ENCODE results near the gene MEI4. TPM values are rescaled to one million over a fixed set of nuclear protein-coding genes. Genes with fewer than 3 reads are reported as not detected.

Gene MEI4
- total RNA-seq, 2 experiments from 2014 or later, result not detected

DNA sequence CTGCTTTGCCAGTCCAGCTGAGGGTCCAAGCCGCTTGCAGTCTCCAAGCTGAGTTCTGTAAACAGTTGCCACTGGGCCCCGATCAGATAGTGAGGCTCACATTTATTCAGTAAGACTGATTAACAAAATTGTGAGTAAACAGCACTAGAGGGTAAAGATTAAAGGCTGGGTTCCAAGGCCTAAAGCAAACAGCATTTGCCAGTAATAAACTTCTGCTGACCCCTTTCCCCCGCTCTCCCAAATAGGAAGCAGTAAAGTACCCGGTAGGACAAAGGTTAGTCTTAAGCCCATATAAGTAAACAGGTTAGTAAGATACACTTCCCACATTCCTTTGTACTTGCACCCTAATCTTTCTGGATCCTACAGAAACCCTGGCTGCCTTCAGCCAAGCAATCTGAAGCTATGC is 181.8 kb downstream of the MEI4 start:
- intact Hi-C loops (cut with micrococcal nuclease), result no loop called here
- H3K36me3 Mint-ChIP-seq, result no peaks in the 10 kb centered on the region
- H3K9me3 Mint-ChIP-seq, result peaks cover 4% of the 10 kb centered on the region
- H3K4me1 Mint-ChIP-seq (ENCODE audit: low read depth), result no peaks in the 10 kb centered on the region
- ChIA-PET POLR2A (no interaction called here), CTCF (no interaction called here)
- no peak for DNase-seq
- H3K4me3 Mint-ChIP-seq, result no peak overlapping the region
- no peaks in the 10 kb centered on the region for H3K27me3 Mint-ChIP-seq
- H3K27ac Mint-ChIP-seq, result no peak overlapping the region

DNA sequence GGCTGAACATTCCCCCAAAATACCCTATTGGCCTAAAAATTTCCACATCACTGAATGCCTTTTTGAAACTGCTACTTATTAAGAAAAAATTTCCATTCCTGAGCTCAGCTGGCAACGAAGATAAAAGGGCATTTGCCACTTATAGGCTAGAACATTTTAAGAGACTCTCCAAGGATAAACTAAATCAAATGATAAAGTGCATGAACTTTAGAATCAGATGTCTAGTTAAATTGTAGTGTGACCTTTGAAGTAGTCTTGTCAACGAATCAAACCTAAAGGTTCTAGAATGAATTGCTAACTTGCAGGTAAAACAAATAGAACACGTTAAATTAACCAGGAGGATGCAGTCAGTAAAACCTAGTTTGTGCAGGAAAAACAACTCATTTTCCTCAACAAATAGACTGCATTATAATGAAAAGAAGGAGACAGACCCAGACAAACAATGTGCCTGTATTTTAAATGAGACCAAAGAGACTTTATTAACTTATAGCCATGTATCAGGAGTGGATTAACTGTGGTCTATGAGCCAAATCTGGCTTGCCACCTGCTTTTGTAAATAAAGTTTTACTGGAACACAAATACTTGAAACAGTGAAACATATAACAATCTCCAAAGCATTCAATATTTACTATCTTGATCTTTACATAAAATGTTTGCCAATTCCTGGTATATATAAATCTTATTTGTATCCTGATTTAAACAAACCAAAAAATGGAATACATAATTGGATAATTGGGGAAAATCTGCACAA is 184.4 kb downstream of the MEI4 start:
- POLR2A ChIA-PET, result interaction anchor here (0.7 kb wide), 1 partner anchor 537 kb away, joined by 4 read pairs; no protein-coding TSS in a partner anchor
- no peaks in the 10 kb centered on the region for H3K4me1 Mint-ChIP-seq (ENCODE audit: low read depth)
- CTCF ChIA-PET, result no interaction called here
- no peaks in the 10 kb centered on the region for H3K9me3 Mint-ChIP-seq
- no peaks in the 10 kb centered on the region for H3K27me3 Mint-ChIP-seq
- H3K36me3 Mint-ChIP-seq, result no peaks in the 10 kb centered on the region
- no peak overlapping the region for H3K4me3 Mint-ChIP-seq
- intact Hi-C loops (cut with micrococcal nuclease), result no loop called here
- no peak for DNase-seq
- H3K27ac Mint-ChIP-seq, result no peak overlapping the region

DNA sequence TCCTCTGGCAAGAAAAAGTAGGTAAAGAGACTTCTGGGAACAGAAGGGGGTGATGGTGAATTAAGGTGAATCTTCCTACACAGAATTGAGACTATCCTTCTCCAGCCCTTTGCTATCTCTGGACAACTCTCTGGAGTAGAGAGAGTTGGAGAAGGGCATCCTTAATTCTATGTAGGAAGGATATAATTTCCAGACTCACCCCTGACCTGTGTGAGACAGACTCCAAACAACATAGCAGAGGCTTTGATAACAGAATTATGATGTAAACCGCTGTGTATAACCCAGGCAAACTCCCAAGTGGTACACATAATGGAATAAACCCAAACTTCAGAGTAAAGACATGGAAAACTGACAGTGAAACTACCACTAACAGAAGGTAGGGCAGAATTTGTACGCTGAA is 186.5 kb downstream of the MEI4 start:
- ChIA-PET CTCF (no interaction called here), POLR2A (no interaction called here)
- no peak for DNase-seq
- H3K27me3 Mint-ChIP-seq, result no peaks in the 10 kb centered on the region
- H3K4me3 Mint-ChIP-seq, result no peak overlapping the region
- intact Hi-C loops (cut with micrococcal nuclease), result no loop called here
- no peaks in the 10 kb centered on the region for H3K36me3 Mint-ChIP-seq
- H3K9me3 Mint-ChIP-seq, result no peaks in the 10 kb centered on the region
- H3K27ac Mint-ChIP-seq, result no peak overlapping the region
- H3K4me1 Mint-ChIP-seq (ENCODE audit: low read depth), result no peaks in the 10 kb centered on the region

- ChIA-PET CTCF (no interaction called here), POLR2A (no interaction called here)
- Mint-ChIP-seq H3K36me3 (no peaks in the 10 kb centered on the region), H3K27ac (no peak overlapping the region), H3K4me3 (no peak overlapping the region), H3K27me3 (no peaks in the 10 kb centered on the region), H3K4me1 (ENCODE audit: low read depth) (no peaks in the 10 kb centered on the region), H3K9me3 (peaks cover 2% of the 10 kb centered on the region)
- intact Hi-C loops (cut with micrococcal nuclease), result no loop called here
- no peak for DNase-seq
Measured at GRCh38 chr6:77844822-77845221, 192.0 kb downstream of the MEI4 start.

- no peaks in the 10 kb centered on the region for H3K4me1 Mint-ChIP-seq (ENCODE audit: low read depth)
- H3K9me3 Mint-ChIP-seq, result peaks cover 2% of the 10 kb centered on the region
- DNase-seq, result no peak
- no peak overlapping the region for H3K4me3 Mint-ChIP-seq
- no peaks in the 10 kb centered on the region for H3K27me3 Mint-ChIP-seq
- H3K36me3 Mint-ChIP-seq, result no peaks in the 10 kb centered on the region
- CTCF ChIA-PET, result no interaction called here
- H3K27ac Mint-ChIP-seq, result no peak overlapping the region
- POLR2A ChIA-PET, result no interaction called here
- intact Hi-C loops (cut with micrococcal nuclease), result no loop called here
Measured at GRCh38 chr6:77853401-77853800, 200.6 kb downstream of the MEI4 start.

DNA sequence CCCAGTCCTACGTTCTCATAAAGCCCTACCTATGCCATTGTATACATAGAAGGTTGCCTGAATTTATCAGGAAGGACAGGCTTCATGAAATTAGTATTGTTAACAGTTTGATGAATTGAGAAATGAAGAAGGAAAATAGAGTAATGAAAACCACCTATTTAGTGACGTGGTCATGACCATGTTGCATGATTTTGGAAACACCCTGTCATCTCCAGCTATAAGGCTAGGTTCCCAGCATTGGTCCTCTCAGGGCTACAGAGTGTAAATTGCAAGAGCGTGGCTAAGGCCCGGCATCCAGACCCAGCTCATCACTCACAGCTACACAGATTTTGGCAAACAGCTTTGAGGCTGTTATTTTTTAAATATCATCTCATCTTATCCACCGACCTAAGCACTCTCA is 203.6 kb downstream of the MEI4 start:
- POLR2A ChIA-PET, result no interaction called here

GRCh38 chr6:77857421-77857820 is 204.6 kb downstream of the MEI4 start:
- ChIA-PET CTCF (no interaction called here), POLR2A (no interaction called here)
- H3K36me3 Mint-ChIP-seq, result no peaks in the 10 kb centered on the region
- DNase-seq, result no peak
- no peak overlapping the region for H3K27ac Mint-ChIP-seq
- no peaks in the 10 kb centered on the region for H3K27me3 Mint-ChIP-seq
- no peak overlapping the region for H3K4me3 Mint-ChIP-seq
- intact Hi-C loops (cut with micrococcal nuclease), result no loop called here
- H3K9me3 Mint-ChIP-seq, result no peaks in the 10 kb centered on the region
- no peaks in the 10 kb centered on the region for H3K4me1 Mint-ChIP-seq (ENCODE audit: low read depth)

More for the DNA sequence above, 203.6 kb downstream of the MEI4 start:
- Mint-ChIP-seq H3K9me3 (no peaks in the 10 kb centered on the region), H3K36me3 (no peaks in the 10 kb centered on the region), H3K4me3 (no peak overlapping the region), H3K4me1 (ENCODE audit: low read depth) (no peaks in the 10 kb centered on the region), H3K27me3 (no peaks in the 10 kb centered on the region), H3K27ac (no peak overlapping the region)
- DNase-seq, result no peak
- CTCF ChIA-PET, result no interaction called here
- intact Hi-C loops (cut with micrococcal nuclease), result no loop called here

GRCh38 chr6:77876300-77876699 is 223.5 kb downstream of the MEI4 start:
- H3K36me3 Mint-ChIP-seq, result no peaks in the 10 kb centered on the region
- no peak for DNase-seq
- CTCF ChIA-PET, result no interaction called here
- intact Hi-C loops (cut with micrococcal nuclease), result no loop called here
- POLR2A ChIA-PET, result no interaction called here
- H3K27me3 Mint-ChIP-seq, result no peaks in the 10 kb centered on the region
- peaks cover 4% of the 10 kb centered on the region for H3K9me3 Mint-ChIP-seq
- H3K4me1 Mint-ChIP-seq (ENCODE audit: low read depth), result no peaks in the 10 kb centered on the region
- H3K27ac Mint-ChIP-seq, result no peak overlapping the region
- no peak overlapping the region for H3K4me3 Mint-ChIP-seq

DNA sequence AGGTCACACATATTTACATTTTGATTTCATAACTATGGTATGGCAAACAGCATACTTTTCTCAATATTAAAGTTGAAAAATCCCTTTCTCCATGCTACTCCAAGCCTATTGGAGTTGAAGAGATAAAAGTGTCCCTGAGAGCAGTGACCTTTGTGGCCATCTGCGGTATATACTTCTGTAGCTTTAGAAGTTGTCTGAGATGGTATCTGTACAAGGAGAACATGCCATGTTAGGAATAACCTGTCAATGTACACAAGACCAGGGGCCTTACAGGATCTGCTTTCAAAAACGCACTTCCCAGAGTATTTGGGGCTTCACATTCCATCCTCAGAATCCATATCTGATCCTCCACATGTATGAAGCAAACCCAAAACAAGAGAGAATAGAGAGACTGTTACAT is 226.7 kb downstream of the MEI4 start:
- intact Hi-C loops (cut with micrococcal nuclease), result no loop called here
- POLR2A ChIA-PET, result no interaction called here
- H3K9me3 Mint-ChIP-seq, result peaks cover 2% of the 10 kb centered on the region

DNA sequence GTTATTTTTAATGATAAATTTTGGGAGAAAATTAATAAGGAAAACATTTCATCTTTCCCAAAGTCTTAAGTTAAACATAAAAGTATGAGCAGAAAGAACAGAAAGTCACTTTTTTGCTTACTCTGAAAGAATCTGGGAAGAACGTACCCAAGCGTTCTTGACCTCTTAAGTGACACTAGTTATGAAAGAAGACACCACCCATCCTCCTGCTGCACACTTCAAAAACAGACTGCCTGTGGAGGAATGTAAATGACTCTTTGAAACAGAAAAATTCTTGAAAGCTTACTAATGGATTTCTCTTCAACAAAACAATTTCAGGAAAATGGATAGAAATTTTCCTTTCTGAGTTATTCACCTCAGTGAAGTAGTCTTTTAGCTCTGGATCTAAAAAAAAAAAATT is 227.7 kb downstream of the MEI4 start:
- Mint-ChIP-seq H3K36me3 (no peaks in the 10 kb centered on the region), H3K4me1 (ENCODE audit: low read depth) (no peaks in the 10 kb centered on the region), H3K4me3 (no peak overlapping the region), H3K27me3 (no peaks in the 10 kb centered on the region), H3K9me3 (peaks cover 4% of the 10 kb centered on the region), H3K27ac (no peak overlapping the region)
- CTCF ChIA-PET, result no interaction called here
- no peak for DNase-seq
- POLR2A ChIA-PET, result no interaction called here
- intact Hi-C loops (cut with micrococcal nuclease), result no loop called here

More for the DNA sequence above, 226.7 kb downstream of the MEI4 start:
- DNase-seq, result no peak
- Mint-ChIP-seq H3K4me1 (ENCODE audit: low read depth) (no peaks in the 10 kb centered on the region), H3K27me3 (no peaks in the 10 kb centered on the region), H3K4me3 (no peak overlapping the region), H3K27ac (no peak overlapping the region), H3K36me3 (no peaks in the 10 kb centered on the region)
- CTCF ChIA-PET, result no interaction called here

- H3K36me3 Mint-ChIP-seq, result no peaks in the 10 kb centered on the region
- ChIA-PET CTCF (no interaction called here), POLR2A (no interaction called here)
- H3K27me3 Mint-ChIP-seq, result no peaks in the 10 kb centered on the region
- peaks cover 11% of the 10 kb centered on the region for H3K9me3 Mint-ChIP-seq
- DNase-seq, result no peak
- no peak overlapping the region for H3K27ac Mint-ChIP-seq
- H3K4me3 Mint-ChIP-seq, result no peak overlapping the region
- intact Hi-C loops (cut with micrococcal nuclease), result no loop called here
- H3K4me1 Mint-ChIP-seq (ENCODE audit: low read depth), result no peaks in the 10 kb centered on the region
Measured at GRCh38 chr6:77883851-77884250, 231.0 kb downstream of the MEI4 start.

GRCh38 chr6:77893391-77893790 is 240.6 kb downstream of the MEI4 start:
- H3K27me3 Mint-ChIP-seq, result no peaks in the 10 kb centered on the region
- no peak overlapping the region for H3K27ac Mint-ChIP-seq
- no peak overlapping the region for H3K4me3 Mint-ChIP-seq
- intact Hi-C loops (cut with micrococcal nuclease), result no loop called here
- H3K9me3 Mint-ChIP-seq, result peaks cover 24% of the 10 kb centered on the region
- CTCF ChIA-PET, result no interaction called here
- H3K36me3 Mint-ChIP-seq, result no peaks in the 10 kb centered on the region
- POLR2A ChIA-PET, result no interaction called here
- no peaks in the 10 kb centered on the region for H3K4me1 Mint-ChIP-seq (ENCODE audit: low read depth)
- no peak for DNase-seq

GRCh38 chr6:77906070-77906469 is 253.2 kb downstream of the MEI4 start:
- Mint-ChIP-seq H3K27me3 (no peaks in the 10 kb centered on the region), H3K27ac (no peak overlapping the region), H3K4me1 (ENCODE audit: low read depth) (no peaks in the 10 kb centered on the region), H3K4me3 (no peak overlapping the region), H3K9me3 (peaks cover 21% of the 10 kb centered on the region), H3K36me3 (no peaks in the 10 kb centered on the region)
- no peak for DNase-seq
- ChIA-PET POLR2A (no interaction called here), CTCF (no interaction called here)
- intact Hi-C loops (cut with micrococcal nuclease), result no loop called here

All from activated CD4-positive, alpha-beta memory T cell treated with anti-CD3 and anti-CD28 coated beads for 36 hours (primary cell).